Endothelial cell of umbilical vein (primary cell): ENCODE measurements around the gene MAN2B2. TPM values are rescaled to one million over a fixed set of nuclear protein-coding genes. Genes with fewer than 3 reads are reported as not detected.

ENCODE experiments used
- BruUV-seq: library from RNA; stranded (reverse); fragments of 400-500 nt; replicated peaks from 2 replicates; lab custom pipeline; 2021; lab: Mats Ljungman, UMichigan
- CTCF ChIA-PET: fragments of 300-600, 350-600 bp; sonication (Branson Sonifier 250); formaldehyde crosslinking; loops from one replicate; lab custom pipeline; 2021; ENCODE audit warnings: antibody characterized with exemption, inconsistent platforms; lab: Charles Lee
- POLR2A ChIA-PET: fragments of 300-600, 350-600 bp; sonication (Branson Sonifier 250); formaldehyde crosslinking; loops from one replicate; lab custom pipeline; 2021; ENCODE audit warnings: antibody characterized with exemption, inconsistent platforms; lab: Charles Lee
- DNase-seq: peaks from one replicate; pipeline ENCODE4 v3.0.0-alpha.2; 2011; ENCODE audit warnings: low read depth, low spot score
- FAIRE-seq: peaks from 2 replicates; lab custom pipeline; 2011; peaks lifted over from hg19 to GRCh38; lab: Jason Lieb, UNC
- H2AFZ ChIP-seq: 2 replicates; pipeline ENCODE4 v1.6.0; 2012; ENCODE audit warnings: low read depth, low read length, control low read depth, inconsistent platforms
- H3K27ac ChIP-seq: 2 replicates; pipeline ENCODE4 v1.5.1; 2011; ENCODE audit warnings: low read depth, mild to moderate bottlenecking, control low read depth, low read length, moderate library complexity; ENCODE audit not compliant: insufficient read depth
- H3K27me3 ChIP-seq, 2 experiments: 2 replicates each; pipeline versions ENCODE4 v1.6.0 to v1.6.1; 2011; ENCODE audit warnings: low read length in 2 of 2, mixed read lengths in 1 of 2; ENCODE audit not compliant: control insufficient read depth in 2 of 2, insufficient read depth in 2 of 2
- H3K36me3 ChIP-seq, 2 experiments: 2 replicates in 1 of 2; 3 replicates in 1 of 2; pipeline ENCODE4 v1.5.1; 2011; ENCODE audit warnings: low read length in 2 of 2, mild to moderate bottlenecking in 1 of 2, moderate library complexity in 1 of 2; ENCODE audit not compliant: control insufficient read depth in 2 of 2, insufficient read depth in 2 of 2; ENCODE audit errors: extremely low read depth in 1 of 2
- H3K4me1 ChIP-seq: 3 replicates; pipeline ENCODE4 v1.5.1; 2011; ENCODE audit warnings: mild to moderate bottlenecking, low read length; ENCODE audit not compliant: control insufficient read depth, insufficient read depth; ENCODE audit errors: extremely low read depth
- H3K4me2 ChIP-seq: 2 replicates; pipeline ENCODE4 v1.6.1; 2011; ENCODE audit warnings: low read length, control low read depth, mixed read lengths; ENCODE audit not compliant: insufficient read depth
- H3K4me3 ChIP-seq, 3 experiments: fragments of 200-600 bp in 1 of 3; sonication (generic), shearing (Covaris generic) in 1 of 3; replicated peaks in 1 of 3; 2 replicates each; pipeline ENCODE4 v1.5.1; 2011 to 2016; ENCODE audit warnings: control low read depth in 3 of 3, low read length in 3 of 3, mild to moderate bottlenecking in 2 of 3, inconsistent platforms in 1 of 3, low read depth in 1 of 3, moderate library complexity in 1 of 3; ENCODE audit not compliant: insufficient read depth in 1 of 3
- H3K79me2 ChIP-seq: 2 replicates; pipeline ENCODE4 v1.6.0; 2012; ENCODE audit warnings: low read length, inconsistent platforms; ENCODE audit not compliant: control insufficient read depth, insufficient read depth
- H3K9ac ChIP-seq: replicated peaks from 2 replicates; pipeline ENCODE3; 2011; ENCODE audit warnings: low read length, control low read depth; ENCODE audit not compliant: insufficient read depth; ENCODE audit errors: extremely low read depth
- H3K9me1 ChIP-seq: replicated peaks from 3 replicates; pipeline ENCODE4 v1.6.0; 2011; ENCODE audit warnings: mild to moderate bottlenecking, low read length; ENCODE audit not compliant: control insufficient read depth, insufficient read depth; ENCODE audit errors: extremely low read depth
- H3K9me3 ChIP-seq: replicated peaks from 2 replicates; pipeline ENCODE4 v1.5.1; 2012; ENCODE audit warnings: low read length, inconsistent platforms; ENCODE audit not compliant: control insufficient read depth, insufficient read depth
- H4K20me1 ChIP-seq: replicated peaks from 2 replicates; pipeline ENCODE3; 2011; ENCODE audit warnings: mild to moderate bottlenecking, low read length; ENCODE audit not compliant: control insufficient read depth, insufficient read depth; ENCODE audit errors: extremely low read depth
- EZH2 ChIP-seq: IDR thresholded peaks from 2 replicates; pipeline ENCODE4 v1.6.1; 2012; ENCODE audit warnings: borderline replicate concordance, low read depth, mild to moderate bottlenecking, moderate library complexity, low read length, inconsistent platforms; ENCODE audit not compliant: severe bottlenecking
- FOS ChIP-seq: IDR thresholded peaks from 2 replicates; pipeline ENCODE4 v1.6.1; 2011; ENCODE audit warnings: mild to moderate bottlenecking, low read length, moderate library complexity, borderline replicate concordance; ENCODE audit not compliant: insufficient read depth
- GATA2 ChIP-seq: IDR thresholded peaks from 2 replicates; pipeline ENCODE4 v1.7.0; 2011; ENCODE audit warnings: low read depth, mild to moderate bottlenecking, moderate library complexity, mixed read lengths, low read length; ENCODE audit not compliant: insufficient read length, insufficient read depth
- JUN ChIP-seq: IDR thresholded peaks from 2 replicates; pipeline ENCODE4 v1.6.1; 2011; ENCODE audit warnings: borderline replicate concordance, low read depth; ENCODE audit not compliant: insufficient read length, insufficient read depth
- MYC ChIP-seq: IDR thresholded peaks from one replicate; pipeline ENCODE4 v1.6.1; 2011; ENCODE audit warnings: mild to moderate bottlenecking, low read depth, low read length
- POLR2A ChIP-seq: IDR thresholded peaks from 2 replicates; pipeline ENCODE4 v1.6.1; 2012; ENCODE audit warnings: low read depth, mild to moderate bottlenecking, control low read depth, low read length
- POLR2AphosphoS5 ChIP-seq: IDR thresholded peaks from 2 replicates; pipeline ENCODE4 v1.6.1; 2012; ENCODE audit warnings: low read depth, mild to moderate bottlenecking, control low read depth, low read length, moderate library complexity; ENCODE audit not compliant: insufficient read depth
- dilution Hi-C: fragments of 300-500 bp; cut with MboI; formaldehyde crosslinking; loops from one replicate; pipeline ENCODE4 v1.15.0; 2019; ENCODE audit warnings: low sequenced_read_pairs; ENCODE audit not compliant: extremely low pct_ligation_motif_present
- intact Hi-C: fragments of 100-400 bp; cut with micrococcal nuclease; formaldehyde crosslinking; loops from one replicate; pipeline ENCODE4 v1.10.0; 2022
- polyA plus RNA-seq, 4 experiments: library from polyadenylated mRNA; depleted of rRNA in 3 of 4; stranded (reverse) in 3 of 4; unstranded in 1 of 4; fragments of >200 nt; gene quantifications; 2 replicates each; pipeline versions ENCODE4 v1.2.1 to v1.2.3, GENCODE V29; 2011 to 2012; ENCODE audit warnings: missing spikeins in 1 of 4
- total RNA-seq: library from RNA; stranded (reverse); gene quantifications from 2 replicates; pipeline ENCODE4 v1.2.3, GENCODE V29; 2021
- TF ChIP-seq, protein P1 (sequence below): IDR thresholded peaks from 2 replicates; pipeline ENCODE4 v1.6.1; 2011; ENCODE audit not compliant: insufficient read depth, insufficient read length
- TF ChIP-seq, protein P2 (sequence below), 2 donors: IDR thresholded peaks; 1 replicate in 1 of 2; 2 replicates in 1 of 2; pipeline ENCODE4 v1.5.1; 2011; ENCODE audit warnings: low read length in 2 of 2, mild to moderate bottlenecking in 2 of 2, moderate library complexity in 2 of 2, control low read depth in 1 of 2, inconsistent platforms in 1 of 2, low read depth in 1 of 2; ENCODE audit not compliant: insufficient read depth in 1 of 2; ENCODE audit errors: extremely low read depth in 1 of 2

The MAN2B2 gene
- total and polyA plus RNA-seq, 2 donors (not counting 3 experiments of a cell fraction or from before 2014, with no cell fraction given), result 15.7 to 25.1 TPM

DNA sequence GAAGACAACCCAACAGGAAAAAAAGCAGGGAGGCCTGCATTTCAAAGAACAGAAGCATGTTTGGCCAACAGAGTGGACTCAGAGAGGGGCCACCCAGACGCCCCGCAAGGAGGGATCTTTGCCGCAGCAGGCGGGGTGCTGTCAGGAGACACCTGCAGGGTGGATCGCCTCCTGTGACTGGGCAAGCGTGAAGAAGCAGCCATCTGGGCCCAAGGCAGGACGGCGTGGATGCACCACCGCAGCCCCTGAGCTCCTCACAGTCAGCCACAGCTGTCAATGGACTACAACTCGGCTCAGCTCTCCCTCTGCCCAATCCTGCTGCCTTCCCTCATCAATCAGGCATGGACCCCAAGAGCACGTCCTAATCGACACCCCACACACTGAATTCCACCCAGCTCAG, 32.0 kb upstream of the MAN2B2 start:
- ChIA-PET POLR2A (no interaction called here), CTCF (interaction anchor here (1.1 kb wide), 1 partner anchor 292 kb away, joined by 3 read pairs; no protein-coding TSS in a partner anchor)
- no peak overlapping the region for H3K9ac ChIP-seq
- DNase-seq (no peak), FAIRE-seq (no peak)
- H3K9me3 ChIP-seq, result no peaks in the 10 kb centered on the region
- no peaks in the 10 kb centered on the region for H4K20me1 ChIP-seq
- H3K4me1 ChIP-seq, result no peaks in the 10 kb centered on the region
- no peak overlapping the region for H2AFZ ChIP-seq
- no peaks in the 10 kb centered on the region for H3K79me2 ChIP-seq
- TF ChIP-seq, protein P1, sequence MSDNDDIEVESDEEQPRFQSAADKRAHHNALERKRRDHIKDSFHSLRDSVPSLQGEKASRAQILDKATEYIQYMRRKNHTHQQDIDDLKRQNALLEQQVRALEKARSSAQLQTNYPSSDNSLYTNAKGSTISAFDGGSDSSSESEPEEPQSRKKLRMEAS, result no peak
- no peak for TF ChIP-seq EZH2
- TF ChIP-seq, protein P2, sequence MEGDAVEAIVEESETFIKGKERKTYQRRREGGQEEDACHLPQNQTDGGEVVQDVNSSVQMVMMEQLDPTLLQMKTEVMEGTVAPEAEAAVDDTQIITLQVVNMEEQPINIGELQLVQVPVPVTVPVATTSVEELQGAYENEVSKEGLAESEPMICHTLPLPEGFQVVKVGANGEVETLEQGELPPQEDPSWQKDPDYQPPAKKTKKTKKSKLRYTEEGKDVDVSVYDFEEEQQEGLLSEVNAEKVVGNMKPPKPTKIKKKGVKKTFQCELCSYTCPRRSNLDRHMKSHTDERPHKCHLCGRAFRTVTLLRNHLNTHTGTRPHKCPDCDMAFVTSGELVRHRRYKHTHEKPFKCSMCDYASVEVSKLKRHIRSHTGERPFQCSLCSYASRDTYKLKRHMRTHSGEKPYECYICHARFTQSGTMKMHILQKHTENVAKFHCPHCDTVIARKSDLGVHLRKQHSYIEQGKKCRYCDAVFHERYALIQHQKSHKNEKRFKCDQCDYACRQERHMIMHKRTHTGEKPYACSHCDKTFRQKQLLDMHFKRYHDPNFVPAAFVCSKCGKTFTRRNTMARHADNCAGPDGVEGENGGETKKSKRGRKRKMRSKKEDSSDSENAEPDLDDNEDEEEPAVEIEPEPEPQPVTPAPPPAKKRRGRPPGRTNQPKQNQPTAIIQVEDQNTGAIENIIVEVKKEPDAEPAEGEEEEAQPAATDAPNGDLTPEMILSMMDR (IDR thresholded peaks at IDR 0.05; ENCODE audit: extremely low read depth in 1 of 2, insufficient read depth in 1 of 2, low read depth in 1 of 2, low read length in 2 of 2), result no peak
- no peak for TF ChIP-seq JUN
- no peak for TF ChIP-seq MYC
- TF ChIP-seq POLR2A, result no peak
- no peak for TF ChIP-seq GATA2
- no peak for TF ChIP-seq POLR2AphosphoS5
- no peak for TF ChIP-seq FOS
- intact Hi-C loops (no loop called here), dilution Hi-C loops (no loop called here)
- no peak overlapping the region for H3K4me2 ChIP-seq
- H3K36me3 ChIP-seq, result no peaks in the 10 kb centered on the region
- no peak overlapping the region for H3K4me3 ChIP-seq
- H3K27me3 ChIP-seq, result no peaks in the 10 kb centered on the region
- H3K9me1 ChIP-seq, result no peaks in the 10 kb centered on the region
- no peak overlapping the region for H3K27ac ChIP-seq
- BruUV-seq, result no TSS peak
